HG02759 (cell line): ENCODE results near the gene C14orf119.

ENCODE experiments used
- ATAC-seq: cut with Tn5 transposase; IDR thresholded peaks from one replicate; pipeline ENCODE4 v1.9.1; 2021; ENCODE audit warnings: mild to moderate bottlenecking, moderate library complexity; ENCODE audit not compliant: unreplicated experiment

Gene C14orf119

GRCh38 chr14:23124337-23124954 is 29.1 kb downstream of the C14orf119 start:
- no peak for ATAC-seq

- ATAC-seq = no peak
Observed at GRCh38 chr14:23125011-23125410, 29.7 kb downstream of the C14orf119 start.

GRCh38 chr14:23125933-23126524 is 30.7 kb downstream of the C14orf119 start:
- no peak for ATAC-seq

GRCh38 chr14:23126548-23127278 is 31.4 kb downstream of the C14orf119 start:
- no peak for ATAC-seq

GRCh38 chr14:23127861-23128260 is 32.6 kb downstream of the C14orf119 start:
- ATAC-seq = no peak

- ATAC-seq = no peak
Observed at GRCh38 chr14:23128969-23129758, 33.9 kb downstream of the C14orf119 start.

- no peak for ATAC-seq
Observed at GRCh38 chr14:23129759-23130316, 34.5 kb downstream of the C14orf119 start.

- ATAC-seq = no peak
Observed at GRCh38 chr14:23130871-23131270, 35.6 kb downstream of the C14orf119 start.

GRCh38 chr14:23131482-23131881 is 36.2 kb downstream of the C14orf119 start:
- ATAC-seq = no peak

GRCh38 chr14:23132970-23133369 is 37.7 kb downstream of the C14orf119 start:
- ATAC-seq = no peak

GRCh38 chr14:23136566-23137133 is 41.3 kb downstream of the C14orf119 start:
- ATAC-seq = no peak

GRCh38 chr14:23137192-23137812 is 42.0 kb downstream of the C14orf119 start:
- ATAC-seq = no peak

- ATAC-seq = no peak
Observed at GRCh38 chr14:23137813-23138535, 42.7 kb downstream of the C14orf119 start.

- ATAC-seq = no peak
Observed at GRCh38 chr14:23139874-23140273, 44.6 kb downstream of the C14orf119 start.

- no peak for ATAC-seq
Observed at GRCh38 chr14:23140371-23140770, 45.1 kb downstream of the C14orf119 start.

GRCh38 chr14:23141706-23142444 is 46.6 kb downstream of the C14orf119 start:
- ATAC-seq = no peak

GRCh38 chr14:23142826-23143225 is 47.5 kb downstream of the C14orf119 start:
- ATAC-seq = no peak

GRCh38 chr14:23143911-23144310 is 48.6 kb downstream of the C14orf119 start:
- no peak for ATAC-seq

- ATAC-seq = no peak
Observed at GRCh38 chr14:23145794-23146350, 50.6 kb downstream of the C14orf119 start.
